ENCODE measurements around the gene SH2D1B.

The SH2D1B gene

GRCh38 chr1:162397943-162398560 lies 13.9 kb downstream of the SH2D1B start:
- no peak for DNase-seq

- no peak for DNase-seq
Observed at GRCh38 chr1:162397039-162397448, 14.9 kb downstream of the SH2D1B start.

- no peak for DNase-seq
Observed at GRCh38 chr1:162396201-162396906, 15.6 kb downstream of the SH2D1B start.

- DNase-seq = peak; percentile 6
Observed at GRCh38 chr1:162391790-162392563, 20.0 kb downstream of the SH2D1B start.

- no peak for DNase-seq
Observed at GRCh38 chr1:162390396-162391185, 21.3 kb downstream of the SH2D1B start.

- DNase-seq = no peak
Observed at GRCh38 chr1:162389971-162390370, 22.0 kb downstream of the SH2D1B start.

- no peak for DNase-seq
Observed at GRCh38 chr1:162389021-162389818, 22.7 kb downstream of the SH2D1B start.

- DNase-seq = no peak
Observed at GRCh38 chr1:162388615-162389014, 23.3 kb downstream of the SH2D1B start.

GRCh38 chr1:162388083-162388594 lies 23.8 kb downstream of the SH2D1B start:
- no peak for DNase-seq

- DNase-seq = no peak
Observed at GRCh38 chr1:162387226-162388082, 24.5 kb downstream of the SH2D1B start.

- no peak for DNase-seq
Observed at GRCh38 chr1:162386292-162387225, 25.4 kb downstream of the SH2D1B start.

- DNase-seq = no peak
Observed at GRCh38 chr1:162385702-162386101, 26.2 kb downstream of the SH2D1B start.

GRCh38 chr1:162385280-162385623 lies 26.7 kb downstream of the SH2D1B start:
- DNase-seq = no peak

GRCh38 chr1:162384601-162385279 lies 27.2 kb downstream of the SH2D1B start:
- DNase-seq = no peak

GRCh38 chr1:162384116-162384515 lies 27.8 kb downstream of the SH2D1B start:
- DNase-seq = no peak

GRCh38 chr1:162383516-162383915 lies 28.4 kb downstream of the SH2D1B start:
- no peak for DNase-seq

GRCh38 chr1:162383091-162383490 lies 28.8 kb downstream of the SH2D1B start:
- DNase-seq = no peak

GRCh38 chr1:162381941-162382750 lies 29.8 kb downstream of the SH2D1B start:
- no peak for DNase-seq

Data from CD4-positive, alpha-beta T cell treated with Interleukin-17A for 4 hours (primary cell).